Stimulated activated CD8-positive, alpha-beta memory T cell treated with anti-CD3 and anti-CD28 coated beads, Interleukin-7, amount 100 ng/mL, for 1 hour (primary cell): ENCODE measurements around the gene DPM3.
"Not testable (repeated sequence)": the region's sequence is repeated elsewhere in the genome, so short reads cannot be mapped to it uniquely, and the experiment has no call there.

Experiments used
- DNase-seq, 2 donors: peaks; one replicate each; pipeline ENCODE4 v3.0.0-alpha.2; 2020; ENCODE audit warnings: low read depth in 2 of 2

DPM3 gene

GRCh38 chr1:155139895-155140629 is at the start of gene DPM3:
DPM3 (minus strand) TSS chr1:155140531; CDS start chr1:155140240, 291 bp downstream.
- peak; percentile 75 to 76 for DNase-seq

DNA sequence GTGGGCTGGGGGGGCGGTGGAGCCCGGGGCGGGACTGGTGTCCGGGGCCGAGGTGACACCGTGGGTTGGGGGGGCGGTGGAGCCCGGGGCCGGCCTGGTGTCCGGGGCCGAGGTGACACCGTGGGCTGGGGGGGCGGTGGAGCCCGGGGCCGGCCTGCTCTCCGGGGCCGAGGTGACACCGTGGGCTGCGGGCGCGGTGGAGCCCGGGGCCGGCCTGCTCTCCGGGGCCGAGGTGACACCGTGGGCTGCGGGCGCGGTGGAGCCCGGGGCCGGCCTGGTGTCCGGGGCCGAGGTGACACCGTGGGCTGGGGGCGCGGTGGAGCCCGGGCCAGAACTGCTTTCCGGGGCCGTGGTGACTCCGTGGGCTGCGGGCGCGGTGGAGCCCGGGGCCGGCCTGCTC is 49.6 kb upstream of the DPM3 start:
- DNase-seq = not testable (repeated sequence)

DNA sequence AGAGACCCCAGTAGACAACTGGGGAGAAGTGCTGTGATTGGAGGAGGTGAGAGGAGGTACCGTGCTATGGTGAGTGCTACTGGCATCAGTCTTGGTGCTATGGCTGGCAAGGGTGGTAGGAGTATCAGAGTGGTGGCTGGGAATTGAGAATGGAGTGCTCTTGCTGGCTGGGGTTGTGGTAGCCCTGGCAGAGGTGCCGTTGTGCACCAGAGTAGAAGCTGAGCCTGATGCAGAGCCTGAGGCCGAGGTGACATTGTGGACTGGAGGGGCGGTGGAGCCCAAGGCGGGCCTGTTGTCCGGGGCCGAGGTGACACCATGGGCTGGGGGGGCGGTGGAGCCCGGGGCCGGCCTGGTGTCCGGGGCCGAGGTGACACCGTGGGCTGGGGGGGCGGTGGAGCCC is 47.9 kb upstream of the DPM3 start:
- no peak for DNase-seq

GRCh38 chr1:155187456-155187891 is 47.1 kb upstream of the DPM3 start:
- no peak for DNase-seq

DNA sequence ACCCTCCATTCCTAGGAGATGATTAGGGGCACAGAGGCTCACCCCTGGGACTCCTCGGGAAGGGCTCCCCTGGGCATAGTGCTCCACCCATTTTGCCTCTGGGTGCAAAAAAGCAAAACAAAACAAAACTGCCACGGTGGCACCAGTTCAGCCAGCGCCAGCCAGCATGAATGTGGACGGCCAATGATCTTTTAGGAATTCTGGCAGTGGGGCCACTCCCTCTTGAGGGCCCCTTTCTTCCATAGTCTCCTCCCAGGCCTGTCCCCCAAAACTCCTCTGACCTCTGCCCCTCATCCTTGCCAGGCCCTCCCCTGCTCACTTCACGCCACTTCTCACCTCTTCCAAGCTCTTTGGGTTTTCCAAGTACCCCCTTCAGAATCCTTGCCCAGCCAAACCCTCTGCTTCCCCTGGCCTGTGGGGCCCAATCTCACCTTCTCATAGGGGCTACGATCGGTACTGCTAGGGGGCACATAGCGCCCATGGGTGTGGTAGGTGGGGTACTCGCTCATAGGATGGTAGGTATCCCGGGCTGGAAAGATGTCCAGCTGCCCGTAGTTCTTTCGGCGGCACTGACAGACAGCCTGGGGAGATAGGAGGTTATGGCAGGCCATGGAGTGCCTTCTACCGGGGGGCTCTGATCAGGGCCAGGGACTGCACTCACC is 46.6 kb upstream of the DPM3 start:
- no peak for DNase-seq

GRCh38 chr1:155186067-155186793 is 45.9 kb upstream of the DPM3 start:
- DNase-seq = no peak

DNA sequence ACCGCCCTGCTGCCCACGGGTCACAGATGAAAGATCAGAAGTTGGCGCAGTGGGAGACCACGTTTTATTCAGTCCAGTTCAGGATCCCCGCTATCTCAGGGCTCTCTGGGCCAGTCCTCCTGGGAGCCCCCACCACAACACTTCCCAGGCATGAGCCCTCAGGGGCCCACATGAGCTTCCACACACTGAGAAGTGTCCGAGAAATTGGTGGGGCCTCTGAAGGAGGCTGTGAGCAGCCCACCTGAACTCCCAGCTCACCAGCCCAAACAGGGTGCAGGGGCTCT is 45.4 kb upstream of the DPM3 start:
- no peak for DNase-seq

DNA sequence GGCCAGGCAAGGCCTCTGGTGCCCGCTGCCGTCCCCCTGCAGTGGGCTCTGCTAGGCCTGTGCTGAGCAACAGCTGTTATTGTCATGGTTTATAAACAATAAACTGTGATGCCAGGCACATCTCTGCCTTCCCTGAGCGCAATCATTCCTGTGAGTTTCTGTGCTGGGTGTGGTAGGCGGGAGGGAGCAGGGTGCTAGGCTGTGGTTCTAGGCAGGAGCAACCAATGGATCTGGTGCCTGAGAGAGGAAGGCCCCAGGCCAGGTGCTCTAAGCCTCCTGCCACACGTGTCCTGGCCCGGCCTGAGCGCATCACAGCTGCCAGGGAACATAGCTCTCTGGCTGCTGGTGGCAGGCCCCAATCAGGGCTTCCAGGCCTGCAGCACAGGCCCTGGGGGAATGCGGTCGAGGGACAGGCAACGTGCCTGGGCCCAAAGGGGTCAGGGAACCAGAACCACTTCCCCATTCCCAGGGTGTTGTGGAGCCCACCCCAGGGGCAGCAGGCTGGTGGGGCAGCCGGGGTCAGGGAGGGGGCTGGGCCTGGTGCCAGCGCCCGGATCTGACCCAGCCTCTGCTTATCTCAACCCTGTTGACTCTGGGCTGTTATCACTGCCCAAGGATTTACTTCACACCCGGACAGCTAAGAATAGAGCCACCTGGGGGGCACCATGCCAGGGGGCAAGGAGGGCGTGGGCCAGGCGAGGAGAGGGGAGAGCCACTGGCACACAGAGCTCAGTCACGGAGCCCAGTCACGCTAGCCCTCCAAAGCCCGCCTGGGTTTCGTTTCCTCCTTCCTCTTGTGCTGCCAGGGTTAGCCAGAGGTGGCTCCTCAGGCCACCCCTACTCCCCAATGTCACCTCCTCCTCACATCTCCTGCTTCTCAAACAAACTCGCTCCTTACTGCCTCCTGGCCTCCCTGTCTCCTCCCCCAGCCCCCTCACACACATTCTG is 44.8 kb upstream of the DPM3 start:
- DNase-seq = no peak

DNA sequence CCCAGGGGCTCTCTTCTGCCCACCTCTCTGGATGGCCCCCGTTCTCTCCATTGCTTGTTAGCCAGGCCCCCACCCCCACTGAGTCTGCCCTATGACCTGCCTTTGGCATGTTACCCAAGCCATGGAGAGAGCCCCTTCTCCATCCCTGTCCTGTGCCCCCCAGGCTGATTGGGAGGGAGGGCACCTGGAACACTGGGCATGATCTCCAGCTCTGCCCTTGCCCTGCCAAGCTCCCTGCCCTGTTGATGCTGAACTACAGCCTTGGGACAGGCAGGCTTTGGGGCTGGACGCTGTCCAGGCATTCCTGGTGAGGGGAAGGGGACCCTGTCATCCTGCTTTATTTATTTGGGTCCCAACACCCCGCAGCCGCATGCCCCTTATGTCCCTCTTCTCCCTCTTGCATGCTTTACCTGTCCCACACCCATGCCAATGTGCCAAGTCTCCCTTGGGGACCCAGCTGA is 44.0 kb upstream of the DPM3 start:
- no peak for DNase-seq

- DNase-seq = no peak
Measured at GRCh38 chr1:155183775-155184221, 43.5 kb upstream of the DPM3 start.

GRCh38 chr1:155182052-155182550 is 41.8 kb upstream of the DPM3 start:
- no peak for DNase-seq

- no peak for DNase-seq
Measured at GRCh38 chr1:155181371-155182051, 41.2 kb upstream of the DPM3 start.

GRCh38 chr1:155179112-155180031 is 39.0 kb upstream of the DPM3 start:
- no peak for DNase-seq

- no peak for DNase-seq
Measured at GRCh38 chr1:155178441-155179111, 38.2 kb upstream of the DPM3 start.

DNA sequence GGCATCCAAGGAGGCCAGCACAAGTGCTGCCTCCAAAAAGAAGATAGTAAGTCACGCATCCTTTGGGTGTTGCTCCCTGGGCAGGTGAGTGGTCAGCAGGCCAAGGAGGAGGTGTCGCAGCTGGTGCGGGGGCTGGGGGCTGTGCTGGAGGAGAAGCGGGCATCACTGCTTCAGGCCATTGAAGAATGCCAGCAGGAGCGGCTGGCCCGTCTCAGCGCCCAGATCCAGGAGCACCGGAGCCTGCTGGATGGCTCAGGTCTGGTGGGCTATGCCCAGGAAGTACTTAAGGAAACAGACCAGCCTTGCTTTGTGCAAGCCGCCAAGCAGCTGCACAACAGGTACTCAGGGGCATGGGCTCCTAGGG is 37.6 kb upstream of the DPM3 start:
- no peak for DNase-seq

- DNase-seq = no peak
Measured at GRCh38 chr1:155177192-155177917, 37.0 kb upstream of the DPM3 start.

- DNase-seq = peak; percentile 71 to 87
Measured at GRCh38 chr1:155176544-155177071, 36.3 kb upstream of the DPM3 start.

GRCh38 chr1:155175927-155176371 is 35.6 kb upstream of the DPM3 start:
- DNase-seq = no peak
